HG02973 (cell line): ENCODE data around the gene PLIN5.

Experiments used
- ATAC-seq: cut with Tn5 transposase; IDR thresholded peaks from one replicate; pipeline ENCODE4 v1.9.1; 2021; ENCODE audit warnings: moderate library complexity; ENCODE audit not compliant: unreplicated experiment

Gene PLIN5

GRCh38 chr19:4506449-4507149 lies 28.4 kb downstream of the PLIN5 start:
- no peak for ATAC-seq

- no peak for ATAC-seq
These were observed 29.2 kb downstream of the PLIN5 start for GRCh38 chr19:4505570-4506448.

- ATAC-seq: no peak
These were observed 30.0 kb downstream of the PLIN5 start for GRCh38 chr19:4504891-4505569.

- no peak for ATAC-seq
These were observed 30.7 kb downstream of the PLIN5 start for GRCh38 chr19:4504297-4504701.

- no peak for ATAC-seq
These were observed 31.2 kb downstream of the PLIN5 start for GRCh38 chr19:4503825-4504170.

GRCh38 chr19:4503132-4503824 lies 31.7 kb downstream of the PLIN5 start:
- ATAC-seq: no peak

- no peak for ATAC-seq
These were observed 32.5 kb downstream of the PLIN5 start for GRCh38 chr19:4502282-4503131.

GRCh38 chr19:4501691-4502090 lies 33.3 kb downstream of the PLIN5 start:
- no peak for ATAC-seq

- no peak for ATAC-seq
These were observed 34.0 kb downstream of the PLIN5 start for GRCh38 chr19:4500841-4501591.

- no peak for ATAC-seq
These were observed 35.2 kb downstream of the PLIN5 start for GRCh38 chr19:4499855-4500254.

GRCh38 chr19:4499318-4499717 lies 35.7 kb downstream of the PLIN5 start:
- ATAC-seq: no peak

- ATAC-seq: no peak
These were observed 36.3 kb downstream of the PLIN5 start for GRCh38 chr19:4498694-4499093.

- ATAC-seq: no peak
These were observed 37.1 kb downstream of the PLIN5 start for GRCh38 chr19:4497770-4498389.

- ATAC-seq: no peak
These were observed 38.7 kb downstream of the PLIN5 start for GRCh38 chr19:4496304-4496703.

GRCh38 chr19:4495471-4495870 lies 39.6 kb downstream of the PLIN5 start:
- ATAC-seq: no peak

- ATAC-seq: no peak
These were observed 40.3 kb downstream of the PLIN5 start for GRCh38 chr19:4494691-4495064.

GRCh38 chr19:4493929-4494690 lies 40.9 kb downstream of the PLIN5 start:
- ATAC-seq: no peak

GRCh38 chr19:4493104-4493928 lies 41.7 kb downstream of the PLIN5 start:
- no peak for ATAC-seq
